H1 (cell line): Measurements from ENCODE around the gene FNDC3A. TPM values are rescaled to one million over a fixed set of nuclear protein-coding genes. Genes with fewer than 3 reads are reported as not detected.

Experiments
- SRF ChIP-seq: IDR thresholded peaks from 2 replicates; pipeline ENCODE4 v1.6.1; 2011; ENCODE audit warnings: mild to moderate bottlenecking, low read depth, low read length, moderate library complexity
- SUZ12 ChIP-seq: fragments of 200-600 bp; sonication (generic); IDR thresholded peaks from 2 replicates; pipeline ENCODE4 v1.6.1; 2012; ENCODE audit warnings: mild to moderate bottlenecking, inconsistent platforms, low read length, moderate library complexity, mixed read lengths
- polyA plus RNA-seq, 7 experiments: library from polyadenylated mRNA; depleted of rRNA in 3 of 7; stranded (reverse) in 5 of 7; unstranded in 2 of 7; fragments of >200 nt in 5 of 7; fragments of 200-250 nt in 2 of 7; gene quantifications; 1 replicate in 5 of 7; 2 replicates in 1 of 7; 4 replicates in 1 of 7; pipeline versions ENCODE4 v1.2.1 to v1.2.3, GENCODE V29; 2011 to 2013; ENCODE audit warnings: missing spikeins in 2 of 7, mixed read lengths in 2 of 7
- total RNA-seq: library from RNA; stranded (reverse); fragmentation: NEBNext Ultra II Directional; extraction: Animal tissue kit (Norgen Biotek cat#: 25700); gene quantifications from 2 replicates; pipeline ENCODE4 v1.2.1, GENCODE V29; 2021

The FNDC3A gene
- total and polyA plus RNA-seq, 2 of the 8 experiments (the other 6 are each of a cell fraction or from before 2014, with no cell fraction given) = 14.6 to 26.0 TPM

- TF ChIP-seq SUZ12 (no peak), SRF (no peak)
These were observed 87.3 kb downstream of the FNDC3A start (continued) for GRCh38 chr13:49063011-49063410.
